ENCODE results near the gene GPR55.
"Not testable (repeated sequence)": the region's sequence is repeated elsewhere in the genome, so short reads cannot be mapped to it uniquely, and the experiment has no call there.

GPR55 gene

GRCh38 chr2:230938516-230939065, 13.5 kb upstream of the GPR55 start:
- TF ChIP-seq CTCF (conservative IDR thresholded peaks at IDR 0.05; ENCODE audit: low read length): no peak
- H3K4me3 ChIP-seq (ENCODE audit: low read length): no peak overlapping the region
- no peak for DNase-seq (ENCODE audit: low read depth)

GRCh38 chr2:230938098-230938497, 13.1 kb upstream of the GPR55 start:
- TF ChIP-seq CTCF (conservative IDR thresholded peaks at IDR 0.05; ENCODE audit: low read length): no peak
- H3K4me3 ChIP-seq (ENCODE audit: low read length): no peak overlapping the region

GRCh38 chr2:230937362-230937761, 12.3 kb upstream of the GPR55 start:
- TF ChIP-seq CTCF (conservative IDR thresholded peaks at IDR 0.05; ENCODE audit: low read length): no peak
- no peak overlapping the region for H3K4me3 ChIP-seq (ENCODE audit: low read length)
- no peak for DNase-seq (ENCODE audit: low read depth)

More at GRCh38 chr2:230938098-230938497, 13.1 kb upstream of the GPR55 start:
- DNase-seq (ENCODE audit: low read depth): no peak

GRCh38 chr2:230936243-230936642, 11.2 kb upstream of the GPR55 start:
- not testable (repeated sequence) for DNase-seq (ENCODE audit: low read depth); H3K4me3 ChIP-seq (ENCODE audit: low read length)

GRCh38 chr2:230935130-230935430, 10.0 kb upstream of the GPR55 start:
- no peak for TF ChIP-seq CTCF (conservative IDR thresholded peaks at IDR 0.05; ENCODE audit: low read length)
- no peak overlapping the region for H3K4me3 ChIP-seq (ENCODE audit: low read length)
- DNase-seq (ENCODE audit: low read depth): no peak

GRCh38 chr2:230934231-230935129, 9.4 kb upstream of the GPR55 start:
- no peak for DNase-seq (ENCODE audit: low read depth)
- no peak overlapping the region for H3K4me3 ChIP-seq (ENCODE audit: low read length)
- TF ChIP-seq CTCF (conservative IDR thresholded peaks at IDR 0.05; ENCODE audit: low read length): no peak

GRCh38 chr2:230933521-230934180, 8.6 kb upstream of the GPR55 start:
- no peak for DNase-seq (ENCODE audit: low read depth)
- TF ChIP-seq CTCF (conservative IDR thresholded peaks at IDR 0.05; ENCODE audit: low read length): no peak
- no peak overlapping the region for H3K4me3 ChIP-seq (ENCODE audit: low read length)
